NCI-H345 (cell line): Measurements from ENCODE around the gene MEIOB.
A peak's percentile ranks its signal among the peaks of the same experiment; 100 is the strongest.
"Not testable (repeated sequence)": the region's sequence is repeated elsewhere in the genome, so short reads cannot be mapped to it uniquely, and the experiment has no call there.

Source experiments
- DNase-seq: peaks from one replicate; lab custom pipeline; 2025; lab: John Stamatoyannopoulos, UW

The MEIOB gene

DNA sequence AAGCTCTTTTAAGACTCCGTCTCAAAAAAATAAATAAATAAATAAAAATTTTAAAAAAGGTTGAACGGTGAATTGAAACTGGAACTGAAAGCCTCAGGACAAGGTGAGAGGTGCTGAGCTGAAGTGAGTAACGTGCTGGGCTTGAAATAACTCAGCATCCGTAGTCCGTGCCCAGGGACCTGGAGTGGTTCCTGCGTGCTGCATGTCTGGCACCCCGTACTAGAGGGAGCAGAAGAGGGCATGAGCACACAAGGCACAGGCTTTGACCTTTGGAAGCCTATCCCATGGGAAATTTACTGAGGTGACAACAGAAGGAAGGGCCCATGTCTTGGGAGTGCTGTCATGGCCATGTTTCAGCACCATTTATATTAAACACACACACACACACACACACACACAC, 4.5 kb upstream of the MEIOB start:
- no peak for DNase-seq

- not testable (repeated sequence) for DNase-seq
These were observed 4.1 kb upstream of the MEIOB start for GRCh38 chr16:1876066-1876465.

GRCh38 chr16:1874854-1875253, 2.9 kb upstream of the MEIOB start:
- no peak for DNase-seq

GRCh38 chr16:1870365-1871082, 1.4 kb downstream of the MEIOB start:
- peak; percentile 84 for DNase-seq

DNA sequence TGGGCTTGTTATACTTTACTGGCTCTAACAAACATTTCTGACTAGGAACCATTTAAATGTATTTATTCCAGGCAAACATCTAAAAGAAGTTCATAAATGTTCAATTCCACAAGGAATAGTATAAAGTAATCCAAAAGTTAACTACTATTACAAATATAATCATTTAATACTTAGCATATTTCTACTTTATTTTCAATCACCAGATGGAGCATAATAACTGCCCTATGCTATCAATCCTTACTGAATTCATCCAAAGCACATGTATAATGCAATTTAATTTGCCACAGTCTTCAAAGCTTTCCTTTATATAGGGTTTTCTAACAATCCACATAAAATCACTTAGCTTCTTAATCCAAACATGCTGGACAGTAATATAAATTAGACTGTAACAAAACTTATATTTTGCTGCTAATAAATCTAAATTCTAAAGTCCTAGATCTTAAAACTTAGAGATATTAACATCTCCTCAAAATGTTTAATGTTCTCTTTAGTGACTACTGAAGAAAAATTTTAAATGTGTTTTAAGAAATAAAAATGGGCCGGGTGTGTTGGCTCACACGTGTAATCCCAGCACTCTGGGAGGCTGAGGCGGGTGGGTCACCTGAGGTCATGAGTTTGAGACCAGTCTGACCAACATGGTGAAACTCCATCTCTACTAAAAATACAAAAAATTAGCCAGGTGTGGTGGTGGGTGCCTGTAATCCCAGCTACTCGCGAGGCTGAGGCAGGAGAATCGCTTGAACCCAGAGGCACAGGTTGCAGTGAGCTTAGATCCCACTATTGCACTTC, 5.9 kb downstream of the MEIOB start:
- no peak for DNase-seq

DNA sequence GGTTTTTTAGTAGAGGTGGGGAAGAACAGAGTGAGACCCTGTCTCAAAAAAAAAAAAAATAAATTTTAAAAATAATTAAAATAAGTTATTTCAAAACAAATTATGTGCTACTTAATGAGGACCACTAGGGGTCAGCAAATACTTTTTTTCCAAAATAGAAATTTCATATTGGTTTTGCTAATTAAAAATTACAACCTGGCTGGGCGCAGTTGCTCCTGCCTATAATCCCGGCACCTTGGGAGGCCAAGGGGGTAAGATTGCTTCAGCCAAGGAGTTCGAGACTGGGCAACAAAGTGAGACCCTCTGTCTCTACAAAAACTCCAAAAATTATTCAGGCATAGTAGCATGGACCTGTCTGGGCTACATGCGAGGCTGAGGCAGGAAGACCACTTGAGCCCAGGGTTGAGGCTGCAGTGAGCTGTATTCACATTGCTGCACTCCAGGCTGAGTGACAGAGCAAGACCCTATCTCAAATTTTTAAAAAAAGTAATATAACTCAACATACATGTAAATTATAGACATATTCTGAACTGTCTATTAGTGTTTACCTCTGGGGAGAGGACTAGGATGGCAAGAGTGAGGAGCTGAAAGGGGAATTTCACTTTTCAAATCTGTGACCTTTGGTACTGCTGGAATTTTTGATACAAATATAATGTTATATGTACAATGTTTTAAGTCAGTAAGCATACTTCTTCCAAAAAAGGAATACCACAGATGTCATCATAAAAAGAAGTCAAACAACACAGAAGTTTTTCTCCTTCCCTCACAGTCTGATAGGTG, 8.1 kb downstream of the MEIOB start:
- DNase-seq, result peak; percentile 48

GRCh38 chr16:1862394-1862793, 9.6 kb downstream of the MEIOB start:
- no peak for DNase-seq

DNA sequence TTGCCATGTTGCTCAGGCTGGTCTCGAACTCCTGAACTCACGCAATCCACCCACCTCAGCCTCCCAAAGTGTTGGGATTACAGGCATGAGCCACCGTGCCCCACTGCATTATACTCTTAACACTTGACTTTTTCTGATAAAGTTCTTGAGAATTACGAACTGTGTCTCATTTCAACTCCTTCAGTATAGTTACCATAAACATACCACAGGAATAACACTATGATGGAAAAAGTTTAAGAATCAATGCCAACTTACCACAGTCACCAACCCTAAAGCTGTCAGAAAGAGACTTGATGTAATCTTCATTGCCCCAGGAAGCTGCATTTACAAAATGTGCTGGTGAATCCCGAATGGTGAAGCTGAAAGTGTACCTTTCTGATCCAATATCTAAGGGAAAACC, 10.2 kb downstream of the MEIOB start:
- DNase-seq, result no peak

- no peak for DNase-seq
These were observed 12.3 kb downstream of the MEIOB start for GRCh38 chr16:1859650-1860049.

DNA sequence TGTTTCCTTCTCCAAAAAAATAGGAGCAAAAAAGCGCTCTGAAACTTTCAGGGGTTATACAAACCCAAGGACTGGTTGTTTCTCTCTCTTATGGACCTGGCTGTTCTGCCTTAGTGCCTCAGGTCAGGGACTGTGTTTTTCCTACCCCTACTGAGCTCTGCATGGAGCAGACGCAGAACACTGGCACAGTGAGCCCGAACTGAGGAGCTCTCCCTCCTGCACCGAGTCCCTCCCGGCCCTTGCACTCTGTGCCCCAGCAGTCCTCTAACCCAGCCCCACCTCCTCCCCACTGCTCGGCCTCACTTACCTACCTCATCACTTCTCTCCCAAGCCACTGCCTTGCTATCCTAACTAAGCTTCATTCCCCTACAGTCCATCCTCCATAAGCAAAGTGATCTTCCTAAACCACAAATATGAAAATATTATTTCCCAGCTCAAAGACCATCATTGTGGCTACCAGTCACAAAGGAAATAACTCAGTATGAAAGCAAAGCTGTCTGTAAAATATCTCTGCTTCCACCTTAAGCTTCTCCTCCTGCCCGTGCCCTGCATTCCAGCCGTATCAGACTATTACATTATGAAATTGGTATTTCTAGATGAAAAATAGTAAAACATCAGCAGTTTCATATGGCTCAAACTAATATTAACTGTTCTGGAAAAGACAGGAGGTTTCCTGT, 13.6 kb downstream of the MEIOB start:
- no peak for DNase-seq

- DNase-seq, result no peak
These were observed 14.4 kb downstream of the MEIOB start for GRCh38 chr16:1857433-1858097.

DNA sequence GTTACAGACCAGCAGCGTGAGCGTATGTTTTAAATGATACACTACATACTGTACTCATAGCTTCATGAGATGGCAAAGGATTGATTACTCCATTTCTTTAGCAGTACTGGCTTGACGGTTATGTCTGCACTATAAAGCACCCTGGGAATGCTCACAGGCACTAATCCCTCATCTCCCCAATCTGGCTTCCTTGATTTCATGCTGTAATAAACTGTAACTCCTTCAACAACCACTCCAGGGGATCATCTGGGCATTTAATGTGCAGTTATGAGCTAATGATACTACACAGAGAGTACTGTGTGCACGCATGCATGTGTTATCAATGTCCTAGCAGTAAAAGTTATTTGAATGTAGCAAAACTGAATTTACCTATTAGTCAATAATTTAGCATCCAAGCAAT, 20.2 kb downstream of the MEIOB start:
- no peak for DNase-seq

DNA sequence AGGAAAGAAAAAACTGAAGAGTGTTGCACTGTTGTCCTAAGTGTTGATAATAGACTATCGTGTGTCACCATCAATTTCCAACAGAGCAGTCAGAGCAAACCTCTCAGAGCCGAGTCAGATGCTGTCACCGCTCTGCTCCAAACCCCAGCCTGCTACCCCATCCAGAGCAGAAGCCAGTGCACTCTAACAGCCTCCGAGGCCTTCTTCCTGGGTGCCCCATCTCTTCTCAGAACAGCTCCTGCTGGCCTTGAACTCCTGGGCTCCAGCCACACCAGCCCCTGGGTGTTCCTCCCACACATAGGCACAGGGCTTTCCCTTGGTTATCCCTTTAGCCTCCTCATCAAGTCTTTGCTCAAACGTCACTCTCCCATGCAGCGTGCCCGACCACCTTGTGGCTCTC, 21.0 kb downstream of the MEIOB start:
- DNase-seq, result no peak

DNA sequence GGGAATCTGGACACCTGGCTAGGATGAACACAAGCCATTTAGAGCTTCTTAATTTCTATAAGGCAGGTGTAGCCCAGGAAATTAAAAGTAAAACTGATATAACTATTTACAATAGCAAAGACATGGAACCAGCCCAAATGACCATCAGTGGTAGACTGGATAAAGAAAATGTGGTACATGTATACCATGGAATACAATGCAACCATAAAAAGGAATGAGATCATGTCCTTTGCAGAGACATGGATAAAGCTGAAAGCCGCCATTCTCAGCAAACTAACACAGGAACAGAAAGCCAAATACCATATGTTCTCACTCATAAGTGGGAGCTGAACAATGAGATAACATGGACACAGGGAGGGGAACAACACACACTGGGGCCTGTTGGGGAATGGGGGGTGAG, 25.5 kb downstream of the MEIOB start:
- no peak for DNase-seq

- no peak for DNase-seq
These were observed 26.0 kb downstream of the MEIOB start for GRCh38 chr16:1845985-1846384.

- no peak for DNase-seq
These were observed 32.4 kb downstream of the MEIOB start for GRCh38 chr16:1839554-1839953.

- no peak for DNase-seq
These were observed 37.9 kb downstream of the MEIOB start for GRCh38 chr16:1834096-1834495.

- DNase-seq, result peak; percentile 37
These were observed 39.0 kb downstream of the MEIOB start for GRCh38 chr16:1832838-1833454.

DNA sequence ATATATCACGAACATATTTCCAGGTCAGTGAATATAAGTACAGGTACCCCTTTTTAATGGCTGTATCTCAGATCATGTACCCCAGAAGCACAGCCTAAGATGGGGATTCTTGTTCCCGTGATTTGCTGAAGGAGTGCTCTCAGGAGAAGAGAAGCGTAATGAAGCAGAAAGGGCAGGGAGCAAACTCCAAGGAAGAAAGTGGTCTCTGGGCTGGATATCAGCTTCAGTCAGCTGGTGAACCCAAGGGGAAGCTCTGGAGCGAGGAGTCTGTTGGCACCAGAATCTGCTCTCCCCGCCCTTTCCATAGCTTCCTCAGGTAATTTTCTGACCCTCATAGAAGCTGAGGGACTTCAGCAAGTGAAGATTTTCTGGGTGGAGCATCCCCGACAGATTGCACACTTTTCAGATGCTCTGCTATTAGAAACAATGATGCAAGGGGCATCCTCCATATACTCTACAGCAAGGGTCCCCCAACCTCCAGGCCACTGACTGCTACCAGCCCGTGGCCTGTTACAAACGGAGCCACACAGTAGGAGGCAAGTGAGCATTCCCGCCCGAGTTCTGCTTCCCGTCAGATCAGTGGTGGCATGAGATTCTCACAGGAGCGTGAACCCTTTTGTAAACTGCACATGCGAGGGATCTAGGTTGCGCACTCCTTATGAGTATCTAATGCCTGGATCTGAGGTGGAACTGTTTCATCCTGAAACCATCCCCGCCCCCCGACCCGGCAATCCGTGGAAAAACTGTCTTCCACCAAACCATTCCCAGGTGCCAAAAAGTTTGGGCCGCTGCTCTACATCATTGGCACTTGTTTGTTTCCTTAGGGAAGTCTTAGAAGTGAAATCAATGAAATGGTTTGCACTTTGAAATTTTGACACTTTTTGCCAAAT, 40.5 kb downstream of the MEIOB start:
- DNase-seq, result no peak

DNA sequence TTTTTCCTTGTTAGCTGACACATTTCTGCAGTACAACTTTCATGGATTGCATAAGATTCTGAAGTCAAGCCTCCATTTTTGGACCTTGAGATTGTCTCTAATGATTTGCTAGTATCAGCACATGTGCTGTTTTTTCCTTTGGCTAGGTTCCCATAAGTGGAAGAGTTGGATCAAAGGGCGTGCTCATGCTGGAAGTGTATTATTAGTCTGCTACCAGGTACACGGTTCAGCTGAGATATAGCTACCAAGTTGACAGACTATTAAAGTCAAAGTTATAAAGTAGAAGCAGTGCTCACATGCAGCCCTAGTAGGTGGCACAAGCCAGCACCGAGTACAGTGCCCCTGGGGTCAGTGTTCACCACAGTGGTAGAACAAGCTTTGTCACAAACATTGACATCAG, 41.8 kb downstream of the MEIOB start:
- DNase-seq, result no peak
